ENCODE measurements around the gene AGPAT3. TPM values are rescaled to one million over a fixed set of nuclear protein-coding genes. Genes with fewer than 3 reads are reported as not detected.

AGPAT3 gene, protein sequence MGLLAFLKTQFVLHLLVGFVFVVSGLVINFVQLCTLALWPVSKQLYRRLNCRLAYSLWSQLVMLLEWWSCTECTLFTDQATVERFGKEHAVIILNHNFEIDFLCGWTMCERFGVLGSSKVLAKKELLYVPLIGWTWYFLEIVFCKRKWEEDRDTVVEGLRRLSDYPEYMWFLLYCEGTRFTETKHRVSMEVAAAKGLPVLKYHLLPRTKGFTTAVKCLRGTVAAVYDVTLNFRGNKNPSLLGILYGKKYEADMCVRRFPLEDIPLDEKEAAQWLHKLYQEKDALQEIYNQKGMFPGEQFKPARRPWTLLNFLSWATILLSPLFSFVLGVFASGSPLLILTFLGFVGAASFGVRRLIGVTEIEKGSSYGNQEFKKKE
- total RNA-seq: 39.1 and 53.4 TPM in 2 replicates

DNA sequence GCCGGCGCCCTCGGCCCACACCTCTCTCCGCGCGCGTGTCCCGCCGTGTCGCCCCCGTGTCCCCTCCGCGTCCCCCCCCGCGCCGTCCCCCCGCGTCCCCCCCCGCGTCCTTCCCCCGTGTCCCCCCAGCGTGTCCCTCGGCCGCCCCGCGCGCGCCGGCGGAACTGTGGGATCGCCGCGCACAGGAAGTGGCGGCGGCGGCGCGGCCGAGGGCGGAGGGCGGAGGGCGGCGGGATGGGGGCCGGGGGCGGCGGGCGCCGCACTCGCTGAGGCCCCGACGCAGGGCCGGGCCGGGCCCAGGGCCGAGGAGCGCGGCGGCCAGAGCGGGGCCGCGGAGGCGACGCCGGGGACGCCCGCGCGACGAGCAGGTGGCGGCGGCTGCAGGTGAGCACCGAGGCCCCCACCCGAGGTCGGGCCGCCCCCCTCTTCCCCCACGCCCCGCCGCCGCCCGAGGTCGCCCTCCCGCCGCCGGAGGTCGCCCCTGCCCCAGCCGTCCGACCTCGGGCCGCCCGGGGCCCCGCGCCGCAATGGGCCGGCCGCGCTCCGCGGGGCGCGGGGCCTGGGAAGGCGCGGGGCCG is at the start of gene AGPAT3:
Gene AGPAT3 (plus strand): TSS at position 262 of the 578 bp plus-strand sequence. CDS start 94,459 bp downstream, outside the sequence.
- H3K4me3 ChIP-seq (ENCODE audit: low read depth, low read length): peak within 1 kb of the TSS; percentile 77
- DNase-seq (ENCODE audit: low read depth): no peak
- TF ChIP-seq, protein P1, sequence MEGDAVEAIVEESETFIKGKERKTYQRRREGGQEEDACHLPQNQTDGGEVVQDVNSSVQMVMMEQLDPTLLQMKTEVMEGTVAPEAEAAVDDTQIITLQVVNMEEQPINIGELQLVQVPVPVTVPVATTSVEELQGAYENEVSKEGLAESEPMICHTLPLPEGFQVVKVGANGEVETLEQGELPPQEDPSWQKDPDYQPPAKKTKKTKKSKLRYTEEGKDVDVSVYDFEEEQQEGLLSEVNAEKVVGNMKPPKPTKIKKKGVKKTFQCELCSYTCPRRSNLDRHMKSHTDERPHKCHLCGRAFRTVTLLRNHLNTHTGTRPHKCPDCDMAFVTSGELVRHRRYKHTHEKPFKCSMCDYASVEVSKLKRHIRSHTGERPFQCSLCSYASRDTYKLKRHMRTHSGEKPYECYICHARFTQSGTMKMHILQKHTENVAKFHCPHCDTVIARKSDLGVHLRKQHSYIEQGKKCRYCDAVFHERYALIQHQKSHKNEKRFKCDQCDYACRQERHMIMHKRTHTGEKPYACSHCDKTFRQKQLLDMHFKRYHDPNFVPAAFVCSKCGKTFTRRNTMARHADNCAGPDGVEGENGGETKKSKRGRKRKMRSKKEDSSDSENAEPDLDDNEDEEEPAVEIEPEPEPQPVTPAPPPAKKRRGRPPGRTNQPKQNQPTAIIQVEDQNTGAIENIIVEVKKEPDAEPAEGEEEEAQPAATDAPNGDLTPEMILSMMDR (conservative IDR thresholded peaks at IDR 0.05; ENCODE audit: low read depth, low read length): no peak

DNA sequence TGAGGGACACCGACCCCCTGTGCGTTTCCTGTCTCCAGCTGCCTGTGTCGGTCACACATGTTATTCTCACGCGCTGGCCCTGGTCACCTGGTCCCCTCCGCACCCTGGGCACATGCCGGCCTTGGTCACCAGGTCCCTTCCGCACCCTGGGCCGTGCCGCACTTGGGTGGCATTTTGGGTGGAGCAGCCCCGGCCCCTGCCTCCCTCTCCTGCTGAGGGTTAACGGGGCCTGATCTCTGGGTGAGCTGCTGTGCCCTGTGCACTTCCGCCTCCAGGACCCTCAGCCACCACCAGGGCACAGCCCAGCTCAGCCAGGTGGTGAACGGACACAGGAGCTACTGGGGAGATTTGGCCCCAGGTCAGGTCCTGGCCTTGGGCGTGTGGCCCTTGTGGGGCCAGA is 49.0 kb upstream of the AGPAT3 start:
- no peak for DNase-seq (ENCODE audit: low read depth)
- H3K4me3 ChIP-seq (ENCODE audit: low read depth, low read length): no peak overlapping the region
- TF ChIP-seq, protein P1 (conservative IDR thresholded peaks at IDR 0.05; ENCODE audit: low read depth, low read length): no peak

DNA sequence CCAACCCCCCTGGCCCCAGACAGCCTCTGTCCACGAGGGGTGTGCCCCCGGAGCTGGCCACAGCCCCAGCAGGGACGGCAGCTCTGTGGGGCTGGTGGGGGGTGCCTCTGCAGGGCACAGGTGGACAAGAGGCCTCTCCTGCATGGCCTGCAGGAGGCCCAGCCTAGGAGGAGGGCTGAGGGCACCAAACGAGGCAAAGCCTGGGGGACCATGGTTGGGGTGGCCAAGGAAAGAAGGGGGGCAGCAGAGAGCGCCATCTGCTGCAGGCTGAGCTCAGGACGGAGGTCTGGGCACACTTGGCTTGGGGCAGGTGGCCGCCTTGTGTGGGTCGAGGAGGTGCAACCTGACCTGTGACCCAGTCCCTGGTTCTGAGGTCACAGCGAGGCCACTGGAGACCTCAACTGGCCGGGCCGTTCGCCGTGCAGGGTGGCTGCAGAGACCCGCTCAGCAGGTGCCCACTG is 48.4 kb upstream of the AGPAT3 start:
- TF ChIP-seq, protein P1 (conservative IDR thresholded peaks at IDR 0.05; ENCODE audit: low read depth, low read length): peak; percentile 4
- no peak overlapping the region for H3K4me3 ChIP-seq (ENCODE audit: low read depth, low read length)
- DNase-seq (ENCODE audit: low read depth): no peak

DNA sequence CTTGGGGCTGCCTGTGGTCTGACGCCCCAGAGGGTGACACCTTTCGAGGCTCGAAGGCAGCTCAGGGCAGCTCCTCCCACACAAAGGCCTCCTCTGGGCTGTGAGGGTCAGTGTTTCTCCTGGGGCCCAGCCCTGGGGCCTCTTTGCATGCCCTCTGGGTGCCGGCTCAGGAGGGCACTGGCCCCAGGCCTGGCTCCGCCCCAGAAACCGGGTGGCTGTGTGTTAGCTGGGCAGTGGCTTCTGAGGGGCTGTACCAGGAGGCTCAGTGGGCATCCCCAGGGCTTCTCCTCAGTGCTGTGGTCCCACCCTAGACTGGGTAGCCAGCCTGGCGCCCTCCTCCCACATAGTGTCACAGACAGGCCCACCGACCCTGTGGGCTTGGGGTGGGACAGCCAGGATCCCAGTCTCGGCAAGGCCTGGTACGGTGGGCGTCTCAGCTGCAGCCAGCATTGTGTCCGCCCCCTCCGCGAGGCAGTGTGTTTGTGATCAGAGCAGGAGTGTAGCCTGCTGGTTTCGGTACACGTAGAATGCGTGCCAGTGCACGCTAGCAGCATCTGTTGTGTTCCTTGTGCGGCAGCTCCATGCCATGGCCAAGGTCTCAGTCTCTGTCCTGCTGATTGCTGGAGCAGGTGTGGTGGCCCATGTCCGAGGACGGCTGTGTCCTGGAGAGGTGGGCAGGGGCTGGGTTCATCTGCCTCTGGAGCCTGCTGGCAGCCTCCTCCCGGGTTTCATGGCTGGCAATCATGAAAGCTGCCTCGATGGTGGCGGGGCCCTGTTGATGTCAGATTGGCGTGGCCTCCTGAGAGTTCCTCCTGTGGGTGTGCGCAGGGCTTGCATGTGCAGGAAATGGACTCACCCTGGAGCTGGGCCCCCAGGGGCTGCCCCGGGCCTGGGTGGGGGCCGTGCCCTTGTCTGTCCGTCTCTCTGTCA is 47.6 kb upstream of the AGPAT3 start:
- H3K4me3 ChIP-seq (ENCODE audit: low read depth, low read length): no peak overlapping the region
- DNase-seq (ENCODE audit: low read depth): no peak
- TF ChIP-seq, protein P1 (conservative IDR thresholded peaks at IDR 0.05; ENCODE audit: low read depth, low read length): no peak

DNA sequence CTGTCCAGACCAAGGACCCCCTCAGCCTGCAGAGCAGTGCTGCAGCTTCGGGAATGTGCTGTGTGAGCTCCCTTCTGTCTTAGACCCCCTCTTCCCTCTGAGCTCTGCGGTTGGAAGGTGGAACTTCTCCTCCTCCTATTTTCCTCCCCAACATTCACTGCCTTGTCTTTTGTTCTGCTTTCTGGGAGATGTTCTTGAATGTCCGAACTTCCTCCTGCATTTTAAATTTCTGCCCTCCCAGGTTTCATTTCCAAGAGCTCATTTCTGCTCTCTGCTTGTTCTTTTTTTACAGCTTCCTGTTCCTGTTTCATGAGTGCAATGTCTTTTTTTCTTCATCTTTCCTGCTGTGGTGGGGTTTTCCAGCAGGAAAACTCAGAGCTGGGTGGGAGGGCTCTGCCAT is 46.3 kb upstream of the AGPAT3 start:
- no peak overlapping the region for H3K4me3 ChIP-seq (ENCODE audit: low read depth, low read length)
- TF ChIP-seq, protein P1 (conservative IDR thresholded peaks at IDR 0.05; ENCODE audit: low read depth, low read length): no peak
- DNase-seq (ENCODE audit: low read depth): no peak

DNA sequence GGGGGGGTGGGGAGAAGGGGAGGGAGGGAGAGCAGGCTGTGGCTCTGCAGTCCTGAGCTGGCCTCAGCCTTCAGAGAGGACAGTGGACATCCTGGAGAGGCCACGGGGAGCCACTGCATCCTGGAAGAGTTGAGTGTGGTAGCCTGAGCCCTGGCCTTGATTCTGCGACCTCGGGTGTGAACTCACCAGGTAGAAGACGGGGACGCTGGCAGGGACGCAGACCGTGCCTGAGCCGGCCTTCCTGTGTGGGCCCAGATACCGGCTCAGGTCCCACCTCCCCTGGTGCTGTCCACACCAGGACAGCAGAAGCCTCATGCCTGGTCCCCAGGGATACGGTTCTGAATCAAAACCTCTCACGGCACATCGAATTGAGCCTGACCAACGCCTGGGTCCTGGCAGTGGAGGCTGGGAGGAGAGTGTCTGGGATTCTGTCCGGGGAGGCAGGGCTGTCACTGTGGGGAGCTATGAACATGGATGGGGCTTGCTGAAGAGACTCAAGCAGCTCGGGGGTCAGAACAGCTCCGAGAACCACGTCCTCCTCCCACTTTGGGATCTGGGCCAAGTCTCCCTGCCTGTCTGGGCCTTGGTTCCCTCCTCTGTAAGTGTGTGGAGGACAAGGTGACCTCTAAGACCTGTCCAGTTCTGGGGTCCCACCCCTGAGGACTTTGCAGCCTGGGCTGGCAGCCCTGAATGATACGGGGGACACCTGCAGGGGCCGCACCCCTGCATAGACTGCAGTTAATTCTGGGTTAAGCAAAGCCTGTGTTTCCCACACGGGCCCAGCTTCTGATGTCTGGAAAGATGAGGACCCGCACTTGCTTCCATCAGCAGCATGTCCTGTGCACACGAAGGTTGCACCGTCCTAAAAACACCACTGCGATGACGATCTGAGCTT is 45.3 kb upstream of the AGPAT3 start:
- TF ChIP-seq, protein P1 (conservative IDR thresholded peaks at IDR 0.05; ENCODE audit: low read depth, low read length): no peak
- H3K4me3 ChIP-seq (ENCODE audit: low read depth, low read length): no peak overlapping the region
- DNase-seq (ENCODE audit: low read depth): no peak
